H9 (cell line): ENCODE results near the gene TBC1D1. TPM values are rescaled to one million over a fixed set of nuclear protein-coding genes. Genes with fewer than 3 reads are reported as not detected.

ENCODE experiments used
- DNase-seq: peaks from one replicate; pipeline ENCODE4 v3.0.0-alpha.2; 2017
- H2AFZ ChIP-seq: one replicate; pipeline ENCODE4 v1.6.1; 2013; ENCODE audit warnings: mild to moderate bottlenecking, low read length, control low read depth, moderate library complexity
- H2AK5ac ChIP-seq: 2 replicates; pipeline ENCODE4 v1.6.1; 2013; ENCODE audit warnings: low read length, control low read depth, mixed read lengths; ENCODE audit not compliant: insufficient read length
- H2BK120ac ChIP-seq: one replicate; pipeline ENCODE4 v1.6.1; 2013; ENCODE audit warnings: low read depth, mild to moderate bottlenecking, low read length, control low read depth, inconsistent platforms; ENCODE audit not compliant: poor library complexity, severe bottlenecking
- H2BK12ac ChIP-seq: 2 replicates; pipeline ENCODE4 v1.6.1; 2013; ENCODE audit warnings: low read length, control low read depth, mixed read lengths, low read depth; ENCODE audit not compliant: insufficient read length
- H2BK15ac ChIP-seq: 2 replicates; pipeline ENCODE4 v1.6.1; 2013; ENCODE audit warnings: low read depth, low read length, control low read depth
- H2BK20ac ChIP-seq: one replicate; pipeline ENCODE4 v1.6.1; 2013; ENCODE audit warnings: low read depth, mild to moderate bottlenecking, low read length, control low read depth, inconsistent platforms; ENCODE audit not compliant: poor library complexity, severe bottlenecking
- H2BK5ac ChIP-seq: 2 replicates; pipeline ENCODE4 v1.6.1; 2013; ENCODE audit warnings: low read length, control low read depth, mixed read lengths; ENCODE audit not compliant: insufficient read length
- H3K14ac ChIP-seq: 2 replicates; pipeline ENCODE4 v1.6.1; 2013; ENCODE audit warnings: low read length, control low read depth; ENCODE audit not compliant: insufficient read depth
- H3K18ac ChIP-seq: 2 replicates; pipeline ENCODE4 v1.6.1; 2013; ENCODE audit warnings: low read depth, mild to moderate bottlenecking, mixed read lengths, low read length, control low read depth; ENCODE audit not compliant: insufficient read length
- H3K23ac ChIP-seq: 2 replicates; pipeline ENCODE4 v1.6.1; 2013; ENCODE audit warnings: low read length, control low read depth, mixed read lengths, low read depth; ENCODE audit not compliant: insufficient read length
- H3K23me2 ChIP-seq: 2 replicates; pipeline ENCODE4 v1.6.1; 2013; ENCODE audit warnings: low read depth, mild to moderate bottlenecking, mixed read lengths, low read length, control low read depth; ENCODE audit not compliant: insufficient read length, poor library complexity, severe bottlenecking
- H3K27ac ChIP-seq: 2 replicates; pipeline ENCODE4 v1.5.1; 2013; ENCODE audit warnings: low read length, control low read depth, mixed read lengths, low read depth; ENCODE audit not compliant: insufficient read length
- H3K27me3 ChIP-seq: 2 replicates; pipeline ENCODE4 v1.6.1; 2013; ENCODE audit warnings: low read length, control low read depth, inconsistent platforms; ENCODE audit not compliant: insufficient read depth
- H3K4ac ChIP-seq: 2 replicates; pipeline ENCODE4 v1.6.1; 2013; ENCODE audit warnings: low read depth, mild to moderate bottlenecking, control low read depth, inconsistent platforms, low read length, moderate library complexity
- H3K4me1 ChIP-seq: 2 replicates; pipeline ENCODE4 v1.6.1; 2013; ENCODE audit warnings: low read length, control low read depth, inconsistent platforms; ENCODE audit not compliant: insufficient read depth
- H3K4me2 ChIP-seq: 2 replicates; pipeline ENCODE4 v1.6.1; 2013; ENCODE audit warnings: low read length, control low read depth, mixed read lengths; ENCODE audit not compliant: insufficient read length, insufficient read depth
- H3K56ac ChIP-seq: 2 replicates; pipeline ENCODE4 v1.6.1; 2013; ENCODE audit warnings: low read depth, mild to moderate bottlenecking, mixed read lengths, low read length, control low read depth; ENCODE audit not compliant: insufficient read length
- H3K79me1 ChIP-seq: 2 replicates; pipeline ENCODE4 v1.6.1; 2013; ENCODE audit warnings: low read depth, mild to moderate bottlenecking, moderate library complexity, low read length, control low read depth, inconsistent platforms; ENCODE audit not compliant: insufficient read depth, poor library complexity, severe bottlenecking
- H3K79me2 ChIP-seq: 2 replicates; pipeline ENCODE4 v1.6.1; 2013; ENCODE audit warnings: low read length, control low read depth, inconsistent platforms; ENCODE audit not compliant: insufficient read depth
- H3K9ac ChIP-seq: 2 replicates; pipeline ENCODE4 v1.6.1; 2013; ENCODE audit warnings: low read length, control low read depth, mixed read lengths; ENCODE audit not compliant: insufficient read length; ENCODE audit errors: extremely low read depth
- H3K9me3 ChIP-seq: one replicate; pipeline ENCODE4 v1.6.1; 2013; ENCODE audit warnings: low read depth, low read length, inconsistent platforms; ENCODE audit not compliant: control insufficient read depth
- H3T11ph ChIP-seq: one replicate; pipeline ENCODE4 v1.6.1; 2013; ENCODE audit warnings: mild to moderate bottlenecking, low read length, control low read depth, inconsistent platforms
- H4K20me1 ChIP-seq: one replicate; pipeline ENCODE4 v1.6.1; 2013; ENCODE audit not compliant: control insufficient read depth, insufficient read length, insufficient read depth
- H4K5ac ChIP-seq: 2 replicates; pipeline ENCODE4 v1.6.1; 2013; ENCODE audit warnings: low read depth, mild to moderate bottlenecking, mixed read lengths, low read length, control low read depth; ENCODE audit not compliant: insufficient read length
- H4K8ac ChIP-seq: replicated peaks from 2 replicates; pipeline ENCODE4 v1.6.1; 2013; ENCODE audit warnings: low read length, control low read depth, mixed read lengths, low read depth; ENCODE audit not compliant: insufficient read length
- H4K91ac ChIP-seq: 2 replicates; pipeline ENCODE4 v1.6.1; 2013; ENCODE audit warnings: low read depth, mild to moderate bottlenecking, moderate library complexity, mixed read lengths, low read length, control low read depth; ENCODE audit not compliant: insufficient read length
- H3K27ac Mint-ChIP-seq, 3 experiments: 2 replicates in 2 of 3; 3 replicates in 1 of 3; pipeline ENCODE4 v1.8.0; 2020 to 2021; ENCODE audit warnings: mixed read lengths in 3 of 3, mild to moderate bottlenecking in 1 of 3, moderate library complexity in 1 of 3
- H3K27me3 Mint-ChIP-seq: 2 replicates; pipeline ENCODE4 v1.8.0; 2021; ENCODE audit warnings: low read depth, mild to moderate bottlenecking, moderate library complexity, mixed read lengths
- H3K36me3 Mint-ChIP-seq, 3 experiments: 2 replicates in 2 of 3; 3 replicates in 1 of 3; pipeline ENCODE4 v1.8.0; 2020 to 2021; ENCODE audit warnings: low read depth in 3 of 3, mixed read lengths in 3 of 3; ENCODE audit not compliant: insufficient read depth in 1 of 3
- H3K4me1 Mint-ChIP-seq, 2 experiments: 2 replicates each; pipeline ENCODE4 v1.8.0; 2020; ENCODE audit warnings: mixed read lengths in 2 of 2
- H3K4me3 Mint-ChIP-seq, 2 experiments: 2 replicates in 1 of 2; 3 replicates in 1 of 2; pipeline ENCODE4 v1.8.0; 2020 to 2021; ENCODE audit warnings: mild to moderate bottlenecking in 2 of 2, mixed read lengths in 2 of 2, moderate library complexity in 1 of 2
- H3K9me3 Mint-ChIP-seq, 2 experiments: 2 replicates in 1 of 2; 3 replicates in 1 of 2; pipeline ENCODE4 v1.8.0; 2020; ENCODE audit warnings: mild to moderate bottlenecking in 2 of 2, mixed read lengths in 2 of 2, moderate library complexity in 1 of 2
- CTCF ChIP-seq: fragments of 200-600 bp; sonication (generic); conservative IDR thresholded peaks from 3 replicates; pipeline ENCODE4 v1.8.0; 2021; ENCODE audit warnings: antibody characterized with exemption, mild to moderate bottlenecking
- WGBS: extraction: QIAGEN DNeasy Blood & Tissue Kit; methylation state at CpG from one replicate; pipeline ENCODE4 v1.1.7; 2013; ENCODE audit warnings: missing lambda C conversion rate, low lambda C conversion rate, mixed read lengths; ENCODE audit not compliant: insufficient read length; ENCODE audit errors: extremely low coverage; 5-methylcytosine and 5-hydroxymethylcytosine counted together
- total RNA-seq: library from RNA; stranded (reverse); gene quantifications from 2 replicates; pipeline ENCODE4 v1.2.1, GENCODE V29; 2021

TBC1D1 gene
- total RNA-seq, 1 experiment from 2014 or later = 109 TPM

GRCh38 chr4:38013461-38014366 lies 122.8 kb downstream of the TBC1D1 start:
- Mint-ChIP-seq H3K27me3 (no peaks in the 10 kb centered on the region), H3K4me1 (peaks cover 7 to 9% of the 10 kb centered on the region in 2 experiments), H3K4me3 (no peak overlapping the region), H3K36me3 (peaks cover 1 to 23% (median 8%) of the 10 kb centered on the region in 3 experiments; a peak in 5 of 7 replicates), H3K27ac (no peak overlapping the region), H3K9me3 (no peaks in the 10 kb centered on the region)
- no peak overlapping the region for H3K23ac ChIP-seq
- H3K9ac ChIP-seq = no peak overlapping the region
- no CpG with 5 or more reads among the region's 9 CpGs for WGBS
- no peaks in the 10 kb centered on the region for H3K79me2 ChIP-seq
- no peak overlapping the region for H2BK5ac ChIP-seq
- no peak overlapping the region for H3K4me2 ChIP-seq
- no peaks in the 10 kb centered on the region for H3K9me3 ChIP-seq
- no peak overlapping the region for H3K18ac ChIP-seq
- H3K27ac ChIP-seq = no peak overlapping the region
- no peaks in the 10 kb centered on the region for H3K23me2 ChIP-seq
- H3K4ac ChIP-seq = no peak overlapping the region
- no peaks in the 10 kb centered on the region for H3K27me3 ChIP-seq
- H3T11ph ChIP-seq = no peak overlapping the region
- TF ChIP-seq CTCF = no peak
- no peak overlapping the region for H3K56ac ChIP-seq
- H4K20me1 ChIP-seq = no peaks in the 10 kb centered on the region
- no peak overlapping the region for H2BK120ac ChIP-seq
- H2BK15ac ChIP-seq = no peak overlapping the region
- no peak overlapping the region for H2AFZ ChIP-seq
- H2BK20ac ChIP-seq = no peak overlapping the region
- H3K14ac ChIP-seq = no peak overlapping the region
- no peak overlapping the region for H4K8ac ChIP-seq
- H3K4me1 ChIP-seq = no peaks in the 10 kb centered on the region
- H2BK12ac ChIP-seq = no peak overlapping the region
- no peak for DNase-seq
- no peak overlapping the region for H4K5ac ChIP-seq
- no peak overlapping the region for H2AK5ac ChIP-seq
- no peak overlapping the region for H4K91ac ChIP-seq
- H3K79me1 ChIP-seq = no peaks in the 10 kb centered on the region
